ENCODE measurements around the gene ADSL.

DNA sequence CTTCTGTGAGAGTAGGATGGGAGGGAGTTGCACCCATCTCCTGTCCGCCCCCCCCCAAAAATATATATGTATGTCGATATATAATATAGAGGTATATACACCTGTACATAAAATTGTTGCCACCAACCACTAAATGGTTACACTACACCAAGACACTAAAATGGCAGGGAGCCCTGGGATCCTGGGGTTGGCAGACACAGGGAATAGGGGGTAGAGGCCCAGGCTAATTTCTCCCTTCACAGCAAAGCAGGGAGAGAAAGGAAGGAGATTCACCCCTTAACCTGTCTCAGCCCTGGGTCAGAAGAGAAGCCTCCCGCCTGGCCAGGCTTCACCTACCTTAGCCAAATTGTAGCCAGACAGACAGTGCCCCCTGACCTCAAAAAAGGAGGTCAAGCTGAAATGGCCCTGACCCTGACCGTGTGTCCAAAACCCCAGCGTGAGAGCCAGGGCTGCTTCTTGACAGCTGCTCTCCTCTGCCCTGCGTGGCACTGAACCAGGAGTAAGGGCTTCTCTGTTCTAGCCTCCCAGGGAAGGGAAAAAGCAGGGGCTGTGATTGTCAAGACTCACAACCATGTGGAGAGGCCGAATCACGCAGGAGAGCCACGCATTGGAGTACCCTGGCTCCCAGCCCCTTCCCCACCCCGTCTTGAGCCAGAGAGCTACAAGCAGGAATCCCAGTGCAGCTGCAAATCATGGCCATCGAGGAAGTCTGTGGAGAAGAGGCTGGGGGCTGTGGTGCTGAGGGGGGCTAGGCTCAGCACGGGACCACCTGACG, 64.6 kb downstream of the ADSL start:
- TF ChIP-seq, protein P1, sequence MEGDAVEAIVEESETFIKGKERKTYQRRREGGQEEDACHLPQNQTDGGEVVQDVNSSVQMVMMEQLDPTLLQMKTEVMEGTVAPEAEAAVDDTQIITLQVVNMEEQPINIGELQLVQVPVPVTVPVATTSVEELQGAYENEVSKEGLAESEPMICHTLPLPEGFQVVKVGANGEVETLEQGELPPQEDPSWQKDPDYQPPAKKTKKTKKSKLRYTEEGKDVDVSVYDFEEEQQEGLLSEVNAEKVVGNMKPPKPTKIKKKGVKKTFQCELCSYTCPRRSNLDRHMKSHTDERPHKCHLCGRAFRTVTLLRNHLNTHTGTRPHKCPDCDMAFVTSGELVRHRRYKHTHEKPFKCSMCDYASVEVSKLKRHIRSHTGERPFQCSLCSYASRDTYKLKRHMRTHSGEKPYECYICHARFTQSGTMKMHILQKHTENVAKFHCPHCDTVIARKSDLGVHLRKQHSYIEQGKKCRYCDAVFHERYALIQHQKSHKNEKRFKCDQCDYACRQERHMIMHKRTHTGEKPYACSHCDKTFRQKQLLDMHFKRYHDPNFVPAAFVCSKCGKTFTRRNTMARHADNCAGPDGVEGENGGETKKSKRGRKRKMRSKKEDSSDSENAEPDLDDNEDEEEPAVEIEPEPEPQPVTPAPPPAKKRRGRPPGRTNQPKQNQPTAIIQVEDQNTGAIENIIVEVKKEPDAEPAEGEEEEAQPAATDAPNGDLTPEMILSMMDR (IDR thresholded peaks at IDR 0.05) = no peak
- no peak for TF ChIP-seq POLR2A (IDR thresholded peaks at IDR 0.05)
